ENCODE data around the gene MAZ.

The MAZ gene

GRCh38 chr16:29857133-29857760, 50.9 kb downstream of the MAZ start:
- DNase-seq (ENCODE audit: low spot score): no peak

- no peak for DNase-seq (ENCODE audit: low spot score)
Measured at GRCh38 chr16:29858149-29858849, 52.0 kb downstream of the MAZ start.

- no peak for DNase-seq (ENCODE audit: low spot score)
Measured at GRCh38 chr16:29858974-29859373, 52.6 kb downstream of the MAZ start.

GRCh38 chr16:29860218-29860617, 53.9 kb downstream of the MAZ start:
- no peak for DNase-seq (ENCODE audit: low spot score)
